HepG2 (cell line): ENCODE measurements around the gene IL4I1.

ENCODE experiments used
- AFF4 ChIP-seq: sonication (generic); formaldehyde crosslinking; IDR thresholded peaks from 2 replicates; pipeline ENCODE4 v1.4.0; 2020; ENCODE audit warnings: missing genetic modification reagents
- ATF7-NPFF ChIP-seq: sonication (generic); formaldehyde crosslinking; IDR thresholded peaks from 2 replicates; pipeline ENCODE4 v1.8.1; 2023; ENCODE audit warnings: mild to moderate bottlenecking, low read depth, missing genetic modification reagents, moderate library complexity
- CTCF ChIP-seq: sonication (generic); formaldehyde crosslinking; IDR thresholded peaks from 2 replicates; pipeline ENCODE4 v1.5.0; 2020; ENCODE audit warnings: mild to moderate bottlenecking, missing genetic modification reagents, moderate library complexity
- EP300 ChIP-seq, 3 experiments: sonication (generic) in 1 of 3; formaldehyde crosslinking in 1 of 3; IDR thresholded peaks; 2 replicates each; pipeline versions ENCODE4 v1.5.1 to v1.6.1; 2011 to 2020; ENCODE audit warnings: low read depth in 2 of 3, low read length in 2 of 3, borderline replicate concordance in 1 of 3, improper control_type of control experiment in 1 of 3, mild to moderate bottlenecking in 1 of 3, missing genetic modification reagents in 1 of 3, moderate library complexity in 1 of 3
- POLR2A ChIP-seq, 2 experiments: IDR thresholded peaks; 2 replicates each; pipeline ENCODE4 v1.6.1; 2011; ENCODE audit warnings: low read depth in 2 of 2, low read length in 2 of 2, mild to moderate bottlenecking in 1 of 2, moderate library complexity in 1 of 2; ENCODE audit not compliant: insufficient read depth in 1 of 2
- POLR2AphosphoS5 ChIP-seq: IDR thresholded peaks from 2 replicates; pipeline ENCODE4 v1.6.1; 2012; ENCODE audit warnings: low read depth, low read length
- ZBTB2 ChIP-seq: sonication (generic); formaldehyde crosslinking; IDR thresholded peaks from 2 replicates; pipeline ENCODE4 v1.8.0; 2022; ENCODE audit warnings: low read depth, missing genetic modification reagents
- ZIK1 ChIP-seq: sonication (generic); formaldehyde crosslinking; IDR thresholded peaks from 2 replicates; pipeline ENCODE4 v1.5.0; 2020; ENCODE audit warnings: mild to moderate bottlenecking, low read depth, missing genetic modification reagents, borderline replicate concordance
- ZSCAN5A ChIP-seq: sonication (generic); formaldehyde crosslinking; IDR thresholded peaks from 2 replicates; pipeline ENCODE4 v1.8.0; 2022; ENCODE audit warnings: mild to moderate bottlenecking, missing genetic modification reagents, borderline replicate concordance

GRCh38 chr19:49894879-49895565 lies 1.7 kb downstream of the IL4I1 start:
- TF ChIP-seq ZIK1 (CRISPR knock-in tag) = no peak
- TF ChIP-seq POLR2A (IDR thresholded peaks at IDR 0.05; ENCODE audit: insufficient read depth in 1 of 2, low read depth in 2 of 2, low read length in 2 of 2) = no peak
- TF ChIP-seq ZBTB2 (CRISPR knock-in tag) = no peak
- TF ChIP-seq EP300 (IDR thresholded peaks at IDR 0.05; ENCODE audit: low read depth in 2 of 2, low read length in 2 of 2) = no peak
- no peak for TF ChIP-seq EP300 (CRISPR knock-in tag; IDR thresholded peaks at IDR 0.05; ENCODE audit: borderline replicate concordance)
- no peak for TF ChIP-seq CTCF
- no peak for TF ChIP-seq ATF7-NPFF (CRISPR knock-in tag)
- TF ChIP-seq ZSCAN5A (CRISPR knock-in tag) = no peak
- TF ChIP-seq AFF4 (CRISPR knock-in tag) = no peak
- TF ChIP-seq POLR2AphosphoS5 = no peak
